Kidney (tissue), 14 donors: Measurements from ENCODE around the gene CYP11A1. TPM values are rescaled to one million over a fixed set of nuclear protein-coding genes. Genes with fewer than 3 reads are reported as not detected.

Experiments used
- DNase-seq, 5 donors: peaks; one replicate each; pipeline ENCODE4 v3.0.0-alpha.2; 2013 to 2020
- FAIRE-seq: peaks from 2 replicates; lab custom pipeline; 2012; peaks lifted over from hg19 to GRCh38; lab: Jason Lieb, UNC
- H3K27ac ChIP-seq, 2 donors: one replicate each; pipeline ENCODE4 v1.7.0; 2013; ENCODE audit warnings: low read depth in 2 of 2, low read length in 2 of 2, inconsistent platforms in 1 of 2
- H3K27me3 ChIP-seq: one replicate; pipeline ENCODE4 v1.7.1; 2013; ENCODE audit warnings: low read length, inconsistent platforms; ENCODE audit not compliant: control insufficient read depth, insufficient read depth
- H3K36me3 ChIP-seq, 3 donors: one replicate each; pipeline versions ENCODE4 v1.7.0 to v1.7.1; 2013; ENCODE audit warnings: low read length in 3 of 3, control low read depth in 1 of 3, inconsistent platforms in 1 of 3; ENCODE audit not compliant: insufficient read depth in 3 of 3, control insufficient read depth in 2 of 3
- H3K4me1 ChIP-seq, 3 donors: one replicate each; pipeline versions ENCODE4 v1.7.0 to v1.7.1; 2013; ENCODE audit warnings: low read length in 3 of 3, inconsistent platforms in 1 of 3, low read depth in 1 of 3; ENCODE audit not compliant: control insufficient read depth in 2 of 3, insufficient read depth in 2 of 3
- H3K4me3 ChIP-seq, 3 donors: one replicate each; pipeline versions ENCODE4 v1.7.0 to v1.8.1; 2013; ENCODE audit warnings: low read length in 3 of 3, control low read depth in 1 of 3, inconsistent platforms in 1 of 3
- H3K9ac ChIP-seq, 3 donors: one replicate each; pipeline versions ENCODE4 v1.7.0 to v1.7.1; 2013; ENCODE audit warnings: low read length in 3 of 3, control low read depth in 1 of 3, inconsistent platforms in 1 of 3
- H3K9me3 ChIP-seq, 3 donors: one replicate each; pipeline versions ENCODE4 v1.7.0 to v1.7.1; 2013; ENCODE audit warnings: low read length in 3 of 3, control low read depth in 1 of 3, inconsistent platforms in 1 of 3; ENCODE audit not compliant: control insufficient read depth in 2 of 3, insufficient read depth in 1 of 3
- CTCF ChIP-seq: IDR thresholded peaks from 3 replicates; pipeline ENCODE4 v1.5.1; 2012; ENCODE audit warnings: mild to moderate bottlenecking, moderate library complexity, borderline replicate concordance; ENCODE audit not compliant: insufficient read depth; ENCODE audit errors: extremely low read depth
- intact Hi-C: fragments of 100-400 bp; cut with DNase I; formaldehyde crosslinking; loops from one replicate; pipeline ENCODE4 v1.11.1; 2022
- polyA plus RNA-seq: library from polyadenylated mRNA; stranded (reverse); fragments of 350-450 nt; fragmentation: Illumina TruSeq; extraction: RNeasy Lipid Tissue Mini Kit (QIAGEN cat#74804); gene quantifications from one replicate; pipeline ENCODE4 v1.2.3, GENCODE V29; 2014; ENCODE audit warnings: low read depth, low replicate concordance; ENCODE audit not compliant: insufficient read depth
- total RNA-seq: library from RNA; stranded (reverse); fragmentation: NEBNext Ultra II Directional; extraction: Animal tissue kit (Norgen Biotek cat#: 25700); gene quantifications from one replicate; pipeline ENCODE4 v1.2.1, GENCODE V29; 2021
- donor health status: control.
- donor health status: control.
- donor health status: control.
- donor health status: control.
- donor health status: control.
- donor health status: DM: yes; HTN: yes; CAD: no.
- donor health status: Normal renal cell carcinoma (clear cell type).

The CYP11A1 gene
- total and polyA plus RNA-seq, 2 donors from 2014 or later: 0.13 to 2.7 TPM

DNA sequence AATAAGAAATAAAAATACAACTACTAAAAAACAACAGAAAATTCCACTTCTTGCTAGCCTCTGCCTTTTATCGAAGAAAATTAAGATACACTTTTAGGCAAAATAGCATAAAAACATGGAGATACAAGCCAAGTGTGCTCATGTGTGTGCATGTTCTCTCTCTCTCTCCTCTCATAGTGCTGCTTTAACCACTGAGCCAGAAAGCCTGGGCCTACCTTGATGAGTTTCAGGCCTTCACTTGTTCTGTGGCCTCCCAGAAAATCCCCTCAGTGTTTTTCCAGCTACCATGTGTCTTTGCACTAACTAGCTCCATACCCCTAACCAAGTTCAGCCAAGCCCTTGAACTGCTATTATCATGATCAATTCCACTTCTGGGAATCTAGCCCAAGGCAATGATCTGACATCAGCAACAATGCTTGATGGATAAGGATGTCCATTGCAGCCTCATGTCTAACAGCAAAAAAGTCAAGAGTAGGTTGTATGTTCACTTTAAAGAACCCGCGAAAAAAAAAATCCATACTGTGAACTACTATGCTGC lies 18.1 kb downstream of the CYP11A1 start:
- Histone ChIP-seq H3K9me3 (no peaks in the 10 kb centered on the region), H3K4me1 (no peaks in the 10 kb centered on the region), H3K27me3 (no peaks in the 10 kb centered on the region), H3K36me3 (no peaks in the 10 kb centered on the region), H3K4me3 (no peak overlapping the region), H3K27ac (no peak overlapping the region), H3K9ac (no peak overlapping the region)
- intact Hi-C loops: no loop called here
- DNase-seq: no peak
- TF ChIP-seq CTCF: no peak
- FAIRE-seq: no peak

DNA sequence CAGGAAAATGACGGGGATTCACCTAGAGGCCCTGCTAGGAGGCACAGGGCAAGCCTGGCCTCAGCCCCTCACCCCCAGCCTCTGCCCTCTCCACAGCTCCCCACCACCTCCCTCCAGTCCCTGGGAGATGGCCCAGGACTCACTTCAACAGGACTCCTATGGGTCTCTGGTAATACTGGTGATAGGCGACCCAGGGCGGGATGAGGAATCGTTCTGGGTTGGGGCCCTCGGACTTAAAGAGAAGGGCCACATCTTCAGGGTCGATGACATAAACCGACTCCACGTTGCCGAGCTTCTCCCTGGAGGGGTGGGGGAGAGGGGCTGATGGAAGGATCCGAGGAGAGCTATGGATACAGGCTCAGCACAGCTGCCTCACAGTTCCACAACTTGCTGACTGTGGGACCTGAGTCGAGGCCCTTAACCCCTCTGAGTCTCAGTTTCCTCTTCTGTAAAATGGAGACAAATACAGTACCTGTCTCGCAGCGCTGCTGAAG lies 19.6 kb downstream of the CYP11A1 start:
- intact Hi-C loops: no loop called here
- no peak for FAIRE-seq

GRCh38 chr15:74345051-74345450 lies 22.4 kb downstream of the CYP11A1 start:
- peak in 1 of 5 donors; percentile 24 for DNase-seq
- intact Hi-C loops: no loop called here
- no peak for FAIRE-seq

More for the DNA sequence above, 19.6 kb downstream of the CYP11A1 start:
- no peak overlapping the region for H3K4me3 ChIP-seq
- H3K27me3 ChIP-seq: no peaks in the 10 kb centered on the region
- H3K4me1 ChIP-seq: no peaks in the 10 kb centered on the region
- TF ChIP-seq CTCF: no peak
- peak in 1 of 5 donors; percentile 19 for DNase-seq
- H3K9me3 ChIP-seq: no peaks in the 10 kb centered on the region
- no peak overlapping the region for H3K9ac ChIP-seq
- no peaks in the 10 kb centered on the region for H3K36me3 ChIP-seq
- H3K27ac ChIP-seq: no peak overlapping the region

More at GRCh38 chr15:74345051-74345450, 22.4 kb downstream of the CYP11A1 start:
- TF ChIP-seq CTCF: no peak
- Histone ChIP-seq H3K27me3 (no peaks in the 10 kb centered on the region), H3K9ac (no peak overlapping the region), H3K36me3 (no peaks in the 10 kb centered on the region), H3K4me1 (no peaks in the 10 kb centered on the region), H3K27ac (no peak overlapping the region), H3K4me3 (no peak overlapping the region), H3K9me3 (no peaks in the 10 kb centered on the region)
